LHCN-M2 (cell line): ENCODE results near the gene BBS9. TPM values are rescaled to one million over a fixed set of nuclear protein-coding genes. Genes with fewer than 3 reads are reported as not detected.

Experiments
- DNase-seq: peaks from one replicate; pipeline ENCODE4 v3.0.0-alpha.2; 2012; ENCODE audit warnings: low read depth
- total RNA-seq: library from RNA; depleted of rRNA; stranded (reverse); fragments of >200 nt; gene quantifications from 2 replicates; pipeline ENCODE4 v1.2.3, GENCODE V29; 2014

The BBS9 gene
- total RNA-seq, 1 experiment from 2014 or later: 12.2 TPM

DNA sequence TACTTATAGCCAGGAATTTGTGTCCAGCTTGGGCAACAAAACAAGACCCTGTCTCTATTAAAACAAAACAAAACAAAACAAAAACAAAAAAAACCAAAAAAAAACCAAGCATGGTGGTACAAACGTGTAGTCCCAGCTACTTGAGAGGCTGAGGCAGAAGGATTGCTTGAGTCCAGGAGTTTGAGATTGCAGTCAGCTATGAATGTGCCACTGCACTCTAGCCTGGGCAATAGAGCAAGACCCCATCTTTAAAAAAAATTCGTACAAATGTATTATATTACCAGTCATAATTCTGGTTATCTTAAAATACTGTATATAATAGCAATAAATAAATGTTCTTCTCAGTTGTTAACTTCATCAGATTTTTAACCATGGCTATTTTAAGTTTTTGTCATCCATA, 2.3 kb upstream of the BBS9 start:
- no peak for DNase-seq

DNA sequence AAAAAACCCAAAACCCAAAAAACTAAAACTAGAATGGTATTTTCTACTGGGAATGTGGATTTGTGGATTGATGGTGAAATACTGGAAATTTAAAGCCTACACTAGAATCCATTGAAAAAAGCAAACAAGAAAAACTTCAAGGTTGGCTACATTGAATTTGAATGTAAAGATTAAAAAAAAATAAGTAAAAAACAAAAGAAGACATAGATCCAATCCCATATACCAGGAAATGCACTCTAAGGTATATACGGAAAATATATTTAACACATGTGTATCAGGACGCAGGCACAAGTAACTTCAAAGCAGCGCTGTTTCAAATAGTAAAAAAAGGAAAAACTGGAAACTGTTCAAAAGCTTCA, 754 bp upstream of the BBS9 start:
- no peak for DNase-seq

GRCh38 chr7:33129806-33130153, 416 bp downstream of the BBS9 start:
- no peak for DNase-seq

DNA sequence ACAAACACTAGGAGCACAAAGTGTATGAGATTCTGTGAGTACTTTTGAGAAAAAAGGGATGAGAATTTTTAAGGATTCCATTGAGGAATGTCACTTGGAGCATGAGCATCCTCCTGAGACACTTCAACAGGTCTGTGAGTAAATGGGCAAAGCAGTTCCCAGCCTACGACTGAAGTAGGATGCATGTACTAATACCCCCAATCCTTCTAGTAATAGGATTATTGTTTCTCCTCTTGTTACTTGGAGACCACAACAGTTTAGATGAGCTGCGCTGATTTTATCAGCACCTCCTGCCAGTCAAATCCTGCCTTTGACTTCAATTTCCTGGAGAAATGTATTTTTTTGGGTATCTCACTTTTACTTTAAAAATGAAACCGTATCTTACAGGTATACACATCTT, 820 bp downstream of the BBS9 start:
- DNase-seq: no peak

- DNase-seq: no peak
Measured at GRCh38 chr7:33137103-33137502, 7.7 kb downstream of the BBS9 start.

DNA sequence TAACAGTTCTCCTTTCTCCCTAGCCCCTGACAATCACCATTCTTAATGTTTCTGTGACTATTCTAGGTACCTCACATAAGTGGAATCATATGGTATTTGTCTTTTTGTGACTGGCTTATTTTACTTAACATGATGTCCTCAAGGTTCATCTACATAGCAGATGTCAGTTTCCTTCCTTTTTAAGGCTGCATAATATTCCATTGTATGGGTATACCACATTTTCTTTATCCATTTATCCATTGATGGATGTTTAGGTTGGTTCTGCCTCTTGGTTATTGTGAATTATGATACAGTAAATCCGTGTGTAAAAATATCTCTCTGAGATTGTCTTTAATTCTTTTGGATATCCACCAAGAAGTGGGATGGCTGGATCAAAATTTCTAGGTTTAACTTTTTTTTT, 13.2 kb downstream of the BBS9 start:
- DNase-seq: no peak

- peak; percentile 40 for DNase-seq
Measured at GRCh38 chr7:33143996-33144718, 14.8 kb downstream of the BBS9 start.

DNA sequence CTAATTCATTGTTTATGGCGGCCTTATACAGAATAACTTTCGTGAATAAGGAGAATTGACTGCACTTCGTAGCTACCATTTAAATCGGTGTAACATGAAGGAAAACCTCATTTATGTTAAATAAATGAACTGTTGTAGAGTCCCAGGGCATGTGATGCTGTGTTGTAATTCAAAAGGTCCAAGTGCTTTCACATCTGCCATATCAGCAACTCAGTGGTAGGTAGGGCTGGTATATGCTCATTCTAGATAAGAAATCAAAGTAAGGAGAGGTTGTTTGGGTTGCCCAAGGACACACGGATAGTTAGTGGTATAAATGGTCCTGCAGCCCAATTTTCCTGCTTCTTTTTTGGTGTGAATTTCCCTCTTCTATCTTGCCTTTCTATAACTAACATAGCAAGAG, 15.8 kb downstream of the BBS9 start:
- no peak for DNase-seq

GRCh38 chr7:33152087-33152486, 22.7 kb downstream of the BBS9 start:
- no peak for DNase-seq

- peak; percentile 89 for DNase-seq
Measured at GRCh38 chr7:33155811-33156210, 26.4 kb downstream of the BBS9 start.

- no peak for DNase-seq
Measured at GRCh38 chr7:33156441-33156840, 27.1 kb downstream of the BBS9 start.

GRCh38 chr7:33157311-33157710, 27.9 kb downstream of the BBS9 start:
- peak; percentile 28 for DNase-seq

DNA sequence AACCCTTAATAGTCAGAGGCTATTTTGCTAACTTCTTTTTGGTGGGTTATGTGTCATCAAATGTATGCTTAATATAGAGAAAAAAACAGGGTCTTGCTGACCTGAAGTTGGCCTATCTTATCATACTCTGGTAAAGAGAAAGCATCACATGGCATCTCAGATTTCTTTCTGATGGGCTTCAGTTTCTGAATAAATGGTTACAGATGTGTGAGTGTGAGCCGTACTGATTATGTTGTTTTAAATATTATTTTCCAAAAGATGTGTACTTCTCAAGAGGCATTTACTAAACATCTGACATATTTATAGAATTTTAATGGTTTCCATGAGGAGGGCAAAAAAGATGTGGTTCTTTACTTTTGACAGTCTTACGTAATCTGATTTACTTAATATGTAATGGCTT, 28.4 kb downstream of the BBS9 start:
- DNase-seq: no peak

- DNase-seq: no peak
Measured at GRCh38 chr7:33177876-33178275, 48.5 kb downstream of the BBS9 start.

GRCh38 chr7:33179519-33179918, 50.2 kb downstream of the BBS9 start:
- no peak for DNase-seq

GRCh38 chr7:33183504-33183903, 54.1 kb downstream of the BBS9 start:
- no peak for DNase-seq

- no peak for DNase-seq
Measured at GRCh38 chr7:33184828-33185227, 55.5 kb downstream of the BBS9 start.

DNA sequence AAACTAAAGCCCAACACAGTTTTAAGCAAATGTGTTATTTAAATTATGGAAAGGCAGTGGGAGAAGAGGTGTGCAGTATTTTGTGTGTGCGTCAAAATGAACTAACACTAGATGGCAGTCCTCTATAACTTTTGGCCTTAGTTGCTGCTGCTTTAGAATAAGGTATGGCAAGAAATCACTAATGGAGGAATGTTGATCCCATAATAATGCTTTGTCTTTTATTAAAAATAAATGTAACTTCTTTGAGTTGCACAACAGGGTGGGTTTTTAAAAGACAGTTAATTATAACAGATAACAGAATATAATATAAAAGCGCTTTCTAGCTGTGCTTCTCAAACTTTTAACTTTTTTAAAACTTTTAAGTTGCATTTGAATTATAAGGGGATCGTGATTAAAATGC, 56.4 kb downstream of the BBS9 start:
- DNase-seq: peak; percentile 62

- DNase-seq: peak; percentile 66
Measured at GRCh38 chr7:33186192-33186591, 56.8 kb downstream of the BBS9 start.

DNA sequence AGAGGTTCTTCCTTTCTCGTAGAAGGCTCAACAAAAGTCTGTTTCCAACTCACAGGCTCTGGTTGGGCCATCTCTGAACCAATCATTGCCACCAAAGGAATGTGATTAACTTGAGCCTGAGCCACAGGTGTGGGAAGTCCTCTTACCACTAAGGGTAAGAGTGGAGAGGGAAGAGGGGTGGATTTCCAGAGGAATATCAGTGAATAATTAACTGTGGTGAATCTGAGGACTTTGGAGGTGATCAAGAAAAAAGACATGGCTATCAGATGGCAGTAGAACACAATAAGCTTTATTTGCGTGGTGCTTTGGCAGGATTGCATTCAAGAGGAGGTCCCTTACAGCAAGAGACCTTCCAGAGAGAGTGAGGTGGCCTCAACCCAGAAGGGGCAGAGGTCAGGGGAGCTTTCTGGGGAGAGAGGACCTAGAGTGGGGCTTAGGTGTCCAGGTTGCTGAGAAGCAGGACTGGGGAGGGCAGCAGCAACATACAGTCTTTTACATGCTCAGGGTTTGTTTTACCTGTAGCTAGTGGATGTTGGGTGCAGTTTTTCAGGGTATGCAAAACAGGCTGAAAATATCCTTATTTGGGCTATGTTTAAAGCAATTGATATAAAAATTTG, 61.4 kb downstream of the BBS9 start:
- no peak for DNase-seq

- no peak for DNase-seq
Measured at GRCh38 chr7:33191340-33191739, 62.0 kb downstream of the BBS9 start.

DNA sequence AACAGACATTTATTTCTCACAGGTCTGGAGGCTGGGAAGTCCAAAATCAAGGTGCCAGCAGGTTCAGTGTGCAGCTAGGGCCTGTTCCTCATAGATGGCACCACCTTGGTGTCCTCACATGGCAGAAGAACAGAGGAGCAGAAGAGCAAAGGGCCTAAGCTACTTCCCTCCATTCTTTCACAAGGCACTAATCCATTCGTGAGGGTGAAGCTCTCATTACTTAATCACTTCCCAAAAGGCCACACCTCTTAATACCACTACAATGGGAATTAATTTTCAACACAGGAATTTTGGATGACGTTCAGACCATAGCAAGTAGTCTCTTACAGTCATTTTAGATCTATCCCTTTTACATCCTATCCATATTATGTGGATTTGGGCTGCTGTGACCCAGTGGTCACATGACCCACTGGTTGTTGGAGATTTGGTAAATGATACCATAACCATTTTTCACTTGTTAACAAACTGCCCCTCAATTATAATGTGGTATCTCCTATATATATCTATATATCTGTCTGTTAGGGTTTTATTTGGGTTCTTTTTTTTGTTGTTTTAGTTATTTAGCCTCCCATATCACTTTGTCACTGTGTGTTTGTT, 63.4 kb downstream of the BBS9 start:
- no peak for DNase-seq

DNA sequence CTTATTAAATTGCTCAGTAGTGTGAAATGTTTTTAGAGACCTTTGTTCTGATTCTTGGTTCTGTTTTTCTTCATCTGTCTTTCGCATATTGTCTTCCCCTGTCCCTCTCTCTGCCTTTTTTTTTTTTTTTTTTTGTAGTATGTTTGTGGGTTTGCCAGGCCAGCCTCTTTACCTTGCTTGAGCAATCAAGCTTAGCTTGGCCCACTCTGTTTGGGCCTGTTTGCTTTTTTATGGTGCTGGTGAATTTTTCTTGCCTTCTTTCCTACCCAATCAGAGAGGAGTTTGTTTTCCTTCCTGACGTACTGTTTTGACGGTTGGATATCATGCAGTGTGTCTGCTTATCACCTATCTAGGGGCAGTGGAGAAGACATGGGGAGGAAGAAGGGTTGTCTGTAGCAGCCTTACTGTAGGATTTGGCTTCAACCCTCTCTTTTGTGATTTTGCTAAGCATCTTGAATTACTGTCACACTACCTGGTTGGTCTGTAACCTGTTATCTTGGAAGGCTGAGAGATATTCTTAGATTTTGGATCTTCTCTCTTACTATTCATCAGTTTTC, 64.0 kb downstream of the BBS9 start:
- no peak for DNase-seq
